GM19324 (cell line): ENCODE measurements around the gene ARPC4.
"Not testable (repeated sequence)": the region's sequence is repeated elsewhere in the genome, so short reads cannot be mapped to it uniquely, and the experiment has no call there.

Source experiments
- ATAC-seq: cut with Tn5 transposase; IDR thresholded peaks from one replicate; pipeline ENCODE4 v1.9.1; 2021; ENCODE audit warnings: mild to moderate bottlenecking, moderate library complexity; ENCODE audit not compliant: unreplicated experiment, low FRiP score

The ARPC4 gene

DNA sequence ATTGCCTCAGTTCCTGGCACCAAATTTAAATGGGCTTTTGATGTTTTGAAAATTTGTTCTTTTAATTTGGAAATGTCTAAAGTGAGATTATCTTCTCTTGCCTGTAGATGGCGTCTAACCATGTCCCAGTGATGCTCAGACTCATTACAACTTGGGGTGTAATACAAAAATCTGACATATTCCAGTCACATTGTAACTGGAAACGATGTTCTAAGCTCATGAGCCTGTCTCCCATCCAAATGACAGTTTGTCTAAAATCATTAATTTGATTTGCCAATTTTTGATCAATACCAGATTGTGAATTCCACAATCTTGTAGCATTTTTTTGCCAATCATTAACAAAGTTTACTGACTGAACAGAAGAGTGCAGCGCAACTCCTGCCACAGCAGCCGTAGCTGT lies 56.0 kb downstream of the ARPC4 start:
- ATAC-seq: not testable (repeated sequence)

DNA sequence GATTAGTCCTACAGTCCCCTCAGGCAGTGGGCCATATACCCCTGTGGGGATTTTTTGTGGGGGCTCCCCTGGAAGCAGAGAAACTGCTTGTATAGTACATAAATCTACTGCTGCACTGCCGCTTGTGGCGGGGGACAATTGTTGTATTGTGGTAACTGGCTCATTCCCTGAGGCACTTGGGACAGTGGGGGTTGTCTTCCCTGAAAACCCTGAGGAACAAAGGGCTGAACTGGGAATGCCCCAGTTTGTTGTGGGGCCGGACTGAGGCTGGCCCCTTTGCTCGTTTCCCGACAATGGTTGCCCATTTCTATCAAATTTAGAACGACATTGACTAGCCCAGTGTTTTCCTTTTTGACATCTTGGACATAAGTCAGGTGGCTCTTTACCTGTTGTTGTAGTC lies 58.5 kb downstream of the ARPC4 start:
- ATAC-seq: not testable (repeated sequence)

- ATAC-seq: not testable (repeated sequence)
Observed at GRCh38 chr3:9851926-9852325, 59.0 kb downstream of the ARPC4 start.

GRCh38 chr3:9852528-9852927 lies 59.6 kb downstream of the ARPC4 start:
- no peak for ATAC-seq

- not testable (repeated sequence) for ATAC-seq
Observed at GRCh38 chr3:9854291-9854940, 61.5 kb downstream of the ARPC4 start.

DNA sequence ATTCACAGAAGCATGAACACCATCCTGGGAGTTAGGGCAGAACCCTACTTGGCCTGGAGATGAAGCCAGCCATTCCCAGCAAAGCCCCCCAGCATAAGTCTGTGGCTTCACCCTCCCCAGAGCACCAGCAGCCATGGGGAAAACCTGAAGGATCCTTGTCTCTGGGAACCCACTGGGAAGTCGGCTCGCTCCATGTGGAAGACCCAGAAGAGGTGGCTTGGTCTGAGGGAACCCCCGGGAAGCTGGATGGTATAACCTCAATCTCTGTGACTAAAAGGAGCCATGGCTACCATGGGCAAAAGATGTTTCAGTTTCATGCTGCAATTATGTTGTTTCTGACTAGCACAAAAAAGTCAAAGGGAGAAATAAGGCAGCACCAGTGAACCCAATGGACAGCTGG lies 62.7 kb downstream of the ARPC4 start:
- no peak for ATAC-seq
